ENCODE results near the gene RRM1. TPM values are rescaled to one million over a fixed set of nuclear protein-coding genes. Genes with fewer than 3 reads are reported as not detected.

The RRM1 gene
- total and polyA plus RNA-seq, 9 of the 15 experiments (the other 6 are each of a cell fraction or from before 2014, with no cell fraction given): 113 to 270 (median 163) TPM

DNA sequence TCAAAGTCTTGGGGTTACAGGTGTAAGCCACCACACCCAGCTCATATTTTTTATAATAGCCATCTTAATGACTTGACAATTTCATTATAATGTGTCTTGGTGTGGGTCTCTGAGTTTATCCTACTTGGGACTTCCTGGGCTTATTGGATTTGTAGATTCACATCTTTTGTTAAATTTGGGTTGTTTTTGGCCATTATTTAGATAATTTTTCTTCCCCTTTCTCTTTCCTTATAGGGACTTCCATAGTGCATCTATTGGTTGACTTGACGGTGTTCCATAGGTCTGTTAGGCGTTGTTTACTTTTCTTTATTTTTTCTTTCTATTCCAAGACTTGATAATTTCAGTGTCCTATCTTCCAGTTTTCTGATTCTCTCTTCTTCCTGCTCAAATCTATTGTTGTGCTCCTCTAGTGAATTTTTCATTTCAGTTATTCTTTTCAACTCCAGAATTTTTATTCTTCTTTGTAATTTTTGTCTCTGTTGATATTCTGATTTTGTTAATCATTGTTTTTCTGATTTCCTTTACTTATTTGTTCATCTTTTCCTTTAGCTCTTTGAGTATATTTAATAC is 45.6 kb downstream of the RRM1 start:
- H3K4me3 ChIP-seq: no peak overlapping the region
- DNase-seq (ENCODE audit: extremely low read depth in 1 of 4, low spot score in 3 of 4) (no peak), FAIRE-seq (no peak), ATAC-seq (no peak)
- no peaks in the 10 kb centered on the region for H3K9me1 ChIP-seq (ENCODE audit: control insufficient read depth, insufficient read depth, low read length)
- ChIA-PET POLR2A (no interaction called here), CTCF (ENCODE audit: low intra/inter-chr PET ratio) (interaction anchor here (0.7 kb wide), 1 partner anchor 315 kb away, joined by 4 read pairs; no protein-coding TSS in a partner anchor)
- no peak overlapping the region for H3K4me2 ChIP-seq (ENCODE audit: insufficient read depth, low read length)
- 94% methylated on average over 2 of the region's 2 CpGs for WGBS (ENCODE audit: insufficient coverage, low coverage, missing lambda C conversion rate)
- H3K27me3 ChIP-seq (ENCODE audit: control insufficient read depth in 2 of 2, insufficient read depth in 2 of 2, low read length in 2 of 2): no peaks in the 10 kb centered on the region
- no peaks in the 10 kb centered on the region for H3K79me2 ChIP-seq (ENCODE audit: control insufficient read depth, insufficient read depth, low read length)
- intact Hi-C loops (cut with micrococcal nuclease) (no loop called here), in situ Hi-C loops (cut with MboI) (no loop called here)
- H3K36me3 ChIP-seq (ENCODE audit: control insufficient read depth, insufficient read depth, low read length): peaks cover 66% of the 10 kb centered on the region
- peaks cover 7 to 9% of the 10 kb centered on the region in 2 experiments; a peak in 4 of 5 replicates for H3K4me1 ChIP-seq (replicated peaks in 1 of 2; ENCODE audit: control insufficient read depth in 2 of 2, insufficient read depth in 2 of 2, low read length in 2 of 2)
- H3K9me3 ChIP-seq (replicated peaks; ENCODE audit: control insufficient read depth, insufficient read depth, low read depth, low read length): peaks cover 18% of the 10 kb centered on the region
- BruUV-seq (replicated peaks): no TSS peak
- no peaks in the 10 kb centered on the region for H4K20me1 ChIP-seq (replicated peaks; ENCODE audit: control insufficient read depth, insufficient read depth, low read length)
- H2AFZ ChIP-seq (ENCODE audit: low read depth, low read length): no peak overlapping the region
- no peak overlapping the region for H3K9ac ChIP-seq (ENCODE audit: insufficient read depth in 1 of 2, low read depth in 2 of 2, low read length in 2 of 2)
- H3K27ac ChIP-seq (ENCODE audit: extremely low read depth, low read depth, low read length): no peak overlapping the region
- peak; percentile 4 for TF ChIP-seq NCOA4 (IDR thresholded peaks at IDR 0.05; ENCODE audit: partially characterized antibody)
- TF ChIP-seq EP400 (IDR thresholded peaks at IDR 0.05): peak; percentile 36; the same call in 1 of the 2 replicates
- no peak for TF ChIP-seq TAF9B (IDR thresholded peaks at IDR 0.05; ENCODE audit: partially characterized antibody)
- TF ChIP-seq ZNF778 (CRISPR knock-in tag; IDR thresholded peaks at IDR 0.05): no peak
- peak; percentile 79; the same call in 1 of the 2 replicates for TF ChIP-seq XRCC3 (IDR thresholded peaks at IDR 0.05)
- TF ChIP-seq PURB (CRISPR knock-in tag; IDR thresholded peaks at IDR 0.05; ENCODE audit: low read depth): no peak
- TF ChIP-seq SRSF3 (IDR thresholded peaks at IDR 0.05; ENCODE audit: insufficient read depth, low read length): no peak
- TF ChIP-seq ARNT (IDR thresholded peaks at IDR 0.05): peak; percentile 42 to 56; a peak in 1 of 4 replicates
- no peak for TF ChIP-seq NR2C1 (IDR thresholded peaks at IDR 0.05)
- no peak for TF ChIP-seq NR2C1 (tag; IDR thresholded peaks at IDR 0.05)
- 0 out of 2 replicates have a peak, but pooled peaks have one; percentile 43 for TF ChIP-seq MTA3 (IDR thresholded peaks at IDR 0.05; ENCODE audit: borderline replicate concordance)
- TF ChIP-seq TRIM28 (IDR thresholded peaks at IDR 0.05): peak; percentile 99
- TF ChIP-seq, protein P1, sequence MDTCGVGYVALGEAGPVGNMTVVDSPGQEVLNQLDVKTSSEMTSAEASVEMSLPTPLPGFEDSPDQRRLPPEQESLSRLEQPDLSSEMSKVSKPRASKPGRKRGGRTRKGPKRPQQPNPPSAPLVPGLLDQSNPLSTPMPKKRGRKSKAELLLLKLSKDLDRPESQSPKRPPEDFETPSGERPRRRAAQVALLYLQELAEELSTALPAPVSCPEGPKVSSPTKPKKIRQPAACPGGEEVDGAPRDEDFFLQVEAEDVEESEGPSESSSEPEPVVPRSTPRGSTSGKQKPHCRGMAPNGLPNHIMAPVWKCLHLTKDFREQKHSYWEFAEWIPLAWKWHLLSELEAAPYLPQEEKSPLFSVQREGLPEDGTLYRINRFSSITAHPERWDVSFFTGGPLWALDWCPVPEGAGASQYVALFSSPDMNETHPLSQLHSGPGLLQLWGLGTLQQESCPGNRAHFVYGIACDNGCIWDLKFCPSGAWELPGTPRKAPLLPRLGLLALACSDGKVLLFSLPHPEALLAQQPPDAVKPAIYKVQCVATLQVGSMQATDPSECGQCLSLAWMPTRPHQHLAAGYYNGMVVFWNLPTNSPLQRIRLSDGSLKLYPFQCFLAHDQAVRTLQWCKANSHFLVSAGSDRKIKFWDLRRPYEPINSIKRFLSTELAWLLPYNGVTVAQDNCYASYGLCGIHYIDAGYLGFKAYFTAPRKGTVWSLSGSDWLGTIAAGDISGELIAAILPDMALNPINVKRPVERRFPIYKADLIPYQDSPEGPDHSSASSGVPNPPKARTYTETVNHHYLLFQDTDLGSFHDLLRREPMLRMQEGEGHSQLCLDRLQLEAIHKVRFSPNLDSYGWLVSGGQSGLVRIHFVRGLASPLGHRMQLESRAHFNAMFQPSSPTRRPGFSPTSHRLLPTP (IDR thresholded peaks at IDR 0.05; ENCODE audit: borderline replicate concordance, extremely low read depth, insufficient read length): no peak
- TF ChIP-seq NCOR1 (IDR thresholded peaks at IDR 0.05): peak; percentile 25; the same call in 1 of the 2 replicates
- TF ChIP-seq HNRNPL (IDR thresholded peaks at IDR 0.05; ENCODE audit: low read depth, low read length): no peak
- no peak for TF ChIP-seq RFX7 (CRISPR knock-in tag; IDR thresholded peaks at IDR 0.05)
- peak; percentile 89 for TF ChIP-seq ZEB2 (IDR thresholded peaks at IDR 0.05)
- TF ChIP-seq, protein P2, sequence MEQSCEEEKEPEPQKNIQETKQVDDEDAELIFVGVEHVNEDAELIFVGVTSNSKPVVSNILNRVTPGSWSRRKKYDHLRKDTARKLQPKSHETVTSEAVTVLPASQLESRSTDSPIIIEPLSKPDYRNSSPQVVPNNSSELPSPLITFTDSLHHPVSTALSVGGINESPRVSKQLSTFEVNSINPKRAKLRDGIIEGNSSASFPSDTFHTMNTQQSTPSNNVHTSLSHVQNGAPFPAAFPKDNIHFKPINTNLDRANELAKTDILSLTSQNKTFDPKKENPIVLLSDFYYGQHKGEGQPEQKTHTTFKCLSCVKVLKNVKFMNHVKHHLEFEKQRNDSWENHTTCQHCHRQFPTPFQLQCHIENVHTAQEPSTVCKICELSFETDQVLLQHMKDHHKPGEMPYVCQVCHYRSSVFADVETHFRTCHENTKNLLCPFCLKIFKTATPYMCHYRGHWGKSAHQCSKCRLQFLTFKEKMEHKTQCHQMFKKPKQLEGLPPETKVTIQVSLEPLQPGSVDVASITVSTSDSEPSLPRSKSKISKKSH (CRISPR knock-in tag; IDR thresholded peaks at IDR 0.05): peak; percentile 96
- peak; percentile 25; the same call in 1 of the 2 replicates for TF ChIP-seq TEAD4 (IDR thresholded peaks at IDR 0.05; ENCODE audit: low read length)
- TF ChIP-seq TEAD4 (CRISPR knock-in tag; IDR thresholded peaks at IDR 0.05; ENCODE audit: borderline replicate concordance): no peak
